OCI-LY7 (cell line): ENCODE results near the gene TXNRD1. TPM values are rescaled to one million over a fixed set of nuclear protein-coding genes. Genes with fewer than 3 reads are reported as not detected.

Experiments
- BruUV-seq: library from RNA; stranded (reverse); fragments of 400-500 nt; replicated peaks from 2 replicates; lab custom pipeline; 2021; lab: Mats Ljungman, UMichigan
- CTCF ChIA-PET: fragments of 300-600 bp; sonication (Branson Sonifier 250); formaldehyde crosslinking; loops from one replicate; lab custom pipeline; 2022; ENCODE audit warnings: antibody characterized with exemption; ENCODE audit not compliant: unreplicated experiment; lab: Charles Lee
- POLR2A ChIA-PET: fragments of 300-600 bp; sonication (Branson Sonifier 250); formaldehyde crosslinking; loops from one replicate; lab custom pipeline; 2022; ENCODE audit warnings: antibody characterized with exemption; lab: Charles Lee
- DNase-seq: peaks from one replicate; pipeline ENCODE4 v3.0.0-alpha.2; 2015; ENCODE audit warnings: low spot score
- H2AFZ ChIP-seq: fragments of 200-600 bp; sonication (generic), shearing (Covaris generic); 2 replicates; pipeline ENCODE4 v1.6.1; 2014; ENCODE audit warnings: mild to moderate bottlenecking, antibody characterized with exemption, low read length, moderate library complexity
- H3K27ac ChIP-seq: fragments of 200-600 bp; sonication (generic); 2 replicates; pipeline ENCODE4 v1.5.1; 2014; ENCODE audit warnings: mixed run types, low read depth, mild to moderate bottlenecking, moderate library complexity, low read length, inconsistent platforms; ENCODE audit not compliant: poor library complexity, severe bottlenecking
- H3K36me3 ChIP-seq: fragments of 200-600 bp; sonication (generic); 2 replicates; pipeline ENCODE4 v1.6.1; 2014; ENCODE audit warnings: mild to moderate bottlenecking, antibody characterized with exemption, low read length, moderate library complexity, mixed read lengths; ENCODE audit not compliant: insufficient read depth
- H3K4me1 ChIP-seq: fragments of 200-600 bp; sonication (generic); 2 replicates; pipeline ENCODE4 v1.5.1; 2014; ENCODE audit warnings: mild to moderate bottlenecking, low read length; ENCODE audit not compliant: insufficient read depth, poor library complexity, severe bottlenecking
- H3K4me2 ChIP-seq: fragments of 200-600 bp; sonication (generic); 2 replicates; pipeline ENCODE4 v1.6.1; 2014; ENCODE audit warnings: mild to moderate bottlenecking, low read length
- H3K4me3 ChIP-seq: fragments of 200-600 bp; sonication (generic); 2 replicates; pipeline ENCODE4 v1.5.1; 2014; ENCODE audit warnings: mild to moderate bottlenecking, low read depth, low read length; ENCODE audit not compliant: poor library complexity, severe bottlenecking
- H3K79me2 ChIP-seq: fragments of 200-600 bp; sonication (generic); 2 replicates; pipeline ENCODE4 v1.6.1; 2016; ENCODE audit warnings: low read depth, mild to moderate bottlenecking, low read length, moderate library complexity, mixed read lengths; ENCODE audit not compliant: insufficient read depth
- H3K9me2 ChIP-seq: fragments of 200-600 bp; sonication (generic); 2 replicates; pipeline ENCODE4 v1.6.1; 2016; ENCODE audit warnings: mild to moderate bottlenecking, low read length, mixed read lengths; ENCODE audit not compliant: insufficient read depth
- H3K9me3 ChIP-seq: fragments of 200-600 bp; sonication (generic); 2 replicates; pipeline ENCODE4 v1.6.1; 2014; ENCODE audit warnings: mild to moderate bottlenecking, mixed run types, low read length, mixed read lengths
- H4K20me1 ChIP-seq: fragments of 200-600 bp; sonication (generic); 2 replicates; pipeline ENCODE4 v1.6.1; 2014; ENCODE audit warnings: mild to moderate bottlenecking, antibody characterized with exemption, low read length, moderate library complexity, mixed read lengths; ENCODE audit not compliant: insufficient read depth
- EZH2phosphoT487 ChIP-seq: fragments of 200-600 bp; sonication (generic); IDR thresholded peaks from 2 replicates; pipeline ENCODE4 v1.6.1; 2018; ENCODE audit warnings: low read depth, borderline replicate concordance, mild to moderate bottlenecking, mixed run types, antibody characterized with exemption, low read length, moderate library complexity, mixed read lengths
- intact Hi-C: fragments of 100-400 bp; cut with micrococcal nuclease; formaldehyde crosslinking; loops from one replicate; pipeline ENCODE4 v1.10.0; 2022; ENCODE audit not compliant: unreplicated experiment
- total RNA-seq, 2 experiments: library from RNA; depleted of rRNA in 1 of 2; stranded (reverse); fragments of >200 nt in 1 of 2; shearing (Covaris generic) in 1 of 2; gene quantifications; 2 replicates each; pipeline ENCODE4 v1.2.3, GENCODE V29; 2014 to 2022
- TF ChIP-seq, protein P1 (sequence below): fragments of 200-600 bp; sonication (generic); conservative IDR thresholded peaks from 2 replicates; pipeline ENCODE4 v1.5.1; 2014; ENCODE audit warnings: mild to moderate bottlenecking, antibody characterized with exemption, low read length, moderate library complexity, mixed read lengths

The TXNRD1 gene
- total RNA-seq, 2 experiments from 2014 or later: 117 to 132 TPM

DNA sequence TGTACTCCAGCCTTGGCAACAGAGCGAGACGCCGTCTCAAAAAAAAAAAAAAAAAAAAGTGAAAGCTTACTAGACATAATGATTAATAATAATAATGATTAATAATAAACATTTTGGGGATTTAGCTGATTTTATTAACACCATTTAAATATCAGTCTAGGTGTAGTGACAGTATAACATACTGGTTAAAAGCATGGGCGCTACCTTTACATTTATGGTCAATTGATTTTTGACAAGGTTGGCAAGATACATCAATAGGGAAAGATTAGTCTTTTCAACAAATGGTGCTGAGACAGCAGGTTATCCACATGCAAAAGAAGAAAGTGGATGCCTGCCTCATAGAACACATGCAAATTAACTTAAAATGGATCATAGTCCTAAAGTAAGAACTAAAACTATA lies 34.3 kb downstream of the TXNRD1 start:
- no peak for TF ChIP-seq EZH2phosphoT487
- TF ChIP-seq, protein P1, sequence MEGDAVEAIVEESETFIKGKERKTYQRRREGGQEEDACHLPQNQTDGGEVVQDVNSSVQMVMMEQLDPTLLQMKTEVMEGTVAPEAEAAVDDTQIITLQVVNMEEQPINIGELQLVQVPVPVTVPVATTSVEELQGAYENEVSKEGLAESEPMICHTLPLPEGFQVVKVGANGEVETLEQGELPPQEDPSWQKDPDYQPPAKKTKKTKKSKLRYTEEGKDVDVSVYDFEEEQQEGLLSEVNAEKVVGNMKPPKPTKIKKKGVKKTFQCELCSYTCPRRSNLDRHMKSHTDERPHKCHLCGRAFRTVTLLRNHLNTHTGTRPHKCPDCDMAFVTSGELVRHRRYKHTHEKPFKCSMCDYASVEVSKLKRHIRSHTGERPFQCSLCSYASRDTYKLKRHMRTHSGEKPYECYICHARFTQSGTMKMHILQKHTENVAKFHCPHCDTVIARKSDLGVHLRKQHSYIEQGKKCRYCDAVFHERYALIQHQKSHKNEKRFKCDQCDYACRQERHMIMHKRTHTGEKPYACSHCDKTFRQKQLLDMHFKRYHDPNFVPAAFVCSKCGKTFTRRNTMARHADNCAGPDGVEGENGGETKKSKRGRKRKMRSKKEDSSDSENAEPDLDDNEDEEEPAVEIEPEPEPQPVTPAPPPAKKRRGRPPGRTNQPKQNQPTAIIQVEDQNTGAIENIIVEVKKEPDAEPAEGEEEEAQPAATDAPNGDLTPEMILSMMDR: no peak
- no peaks in the 10 kb centered on the region for H3K79me2 ChIP-seq
- CTCF ChIA-PET: no interaction called here
- H3K4me1 ChIP-seq: peaks cover 3% of the 10 kb centered on the region
- no peak overlapping the region for H2AFZ ChIP-seq
- POLR2A ChIA-PET: interaction anchor here (0.6 to 1.1 kb wide), 4 partner anchors 13 to 1093 kb away, joined by 3 to 4 read pairs (median 4); no protein-coding TSS in a partner anchor
- DNase-seq: no peak
- no TSS peak for BruUV-seq
- no peak overlapping the region for H3K4me2 ChIP-seq
- no peaks in the 10 kb centered on the region for H4K20me1 ChIP-seq
- H3K4me3 ChIP-seq: no peak overlapping the region
- intact Hi-C loops: no loop called here
- no peaks in the 10 kb centered on the region for H3K36me3 ChIP-seq
- H3K9me2 ChIP-seq: no peaks in the 10 kb centered on the region
- no peaks in the 10 kb centered on the region for H3K9me3 ChIP-seq
- no peak overlapping the region for H3K27ac ChIP-seq

DNA sequence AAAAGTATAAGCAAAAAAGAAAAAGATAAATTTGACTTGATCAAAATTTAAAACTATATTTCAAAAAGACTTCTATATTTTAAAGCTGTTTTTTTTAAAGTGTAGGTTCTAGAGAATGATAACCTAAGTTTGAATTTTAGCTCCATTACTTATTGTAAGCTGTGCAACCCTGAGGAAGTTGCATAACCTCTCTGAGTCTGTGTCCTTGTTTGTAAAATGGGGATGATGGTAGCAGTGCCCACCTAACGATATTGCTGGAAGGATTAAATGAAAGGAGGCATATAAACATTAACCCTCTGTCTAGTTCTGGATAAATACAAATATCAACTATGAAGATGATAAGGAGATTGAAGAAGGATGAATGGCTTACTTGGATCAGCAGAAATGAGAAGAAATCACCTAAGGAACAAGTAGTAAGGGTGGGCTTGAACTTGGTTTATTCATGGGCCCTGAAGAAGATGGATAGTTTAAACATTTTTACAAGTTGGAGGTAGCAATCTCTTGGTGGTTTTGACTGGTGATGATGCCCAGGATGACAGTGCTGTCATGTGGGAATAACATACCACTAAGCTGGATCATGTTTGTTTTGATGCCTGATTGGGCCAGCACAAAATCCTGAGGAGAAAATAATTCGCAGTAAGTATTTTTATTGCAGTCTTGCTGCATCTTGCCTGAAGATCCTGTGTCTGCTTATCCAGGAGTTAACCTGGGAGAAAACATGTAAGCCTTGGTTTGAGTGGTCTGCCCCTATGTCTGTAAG lies 35.0 kb downstream of the TXNRD1 start:
- TF ChIP-seq, protein P1: no peak
- TF ChIP-seq EZH2phosphoT487: no peak
- intact Hi-C loops: no loop called here
- CTCF ChIA-PET: no interaction called here

DNA sequence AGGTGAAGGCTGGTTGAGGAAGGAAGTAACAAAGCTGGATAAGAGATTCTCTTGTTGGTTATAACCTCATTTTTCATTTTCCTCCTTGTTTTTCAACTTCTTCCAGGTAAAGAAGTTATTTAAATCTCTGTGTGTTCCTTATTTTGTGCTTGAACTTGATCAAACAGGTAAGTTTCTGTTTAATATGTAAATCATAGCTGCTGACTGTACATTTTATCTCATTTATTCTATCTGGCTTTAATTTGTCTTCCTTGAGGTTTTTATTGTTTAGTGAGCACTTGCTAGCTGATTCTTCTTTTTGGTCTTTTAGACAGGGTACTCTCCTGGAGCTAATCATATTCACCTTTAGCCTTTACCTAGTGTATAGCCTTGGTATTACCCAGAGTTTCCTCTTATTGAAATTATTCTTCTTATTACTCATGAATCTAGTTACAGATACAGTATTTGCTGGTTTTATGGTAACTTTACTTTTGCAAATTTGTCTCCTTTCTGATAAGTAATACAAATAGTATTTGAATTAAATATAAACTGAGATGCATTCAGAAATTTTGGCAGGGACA lies 42.4 kb downstream of the TXNRD1 start:
- no peak overlapping the region for H2AFZ ChIP-seq
- CTCF ChIA-PET: no interaction called here
- POLR2A ChIA-PET: no interaction called here

More for the DNA sequence above, 35.0 kb downstream of the TXNRD1 start:
- DNase-seq: no peak
- H3K4me2 ChIP-seq: no peak overlapping the region
- no peaks in the 10 kb centered on the region for H3K9me3 ChIP-seq
- H2AFZ ChIP-seq: no peak overlapping the region
- POLR2A ChIA-PET: interaction anchor here (0.6 to 1.1 kb wide), 3 partner anchors 14 to 1094 kb away, joined by 3 to 4 read pairs (median 3); no protein-coding TSS in a partner anchor
- no peaks in the 10 kb centered on the region for H3K9me2 ChIP-seq
- peaks cover 3% of the 10 kb centered on the region for H3K4me1 ChIP-seq
- no peaks in the 10 kb centered on the region for H4K20me1 ChIP-seq
- no peaks in the 10 kb centered on the region for H3K36me3 ChIP-seq
- H3K4me3 ChIP-seq: no peak overlapping the region
- no peak overlapping the region for H3K27ac ChIP-seq
- no TSS peak for BruUV-seq
- H3K79me2 ChIP-seq: no peaks in the 10 kb centered on the region

More for the DNA sequence above, 42.4 kb downstream of the TXNRD1 start:
- no peaks in the 10 kb centered on the region for H3K36me3 ChIP-seq
- H3K4me3 ChIP-seq: no peak overlapping the region
- TF ChIP-seq EZH2phosphoT487: no peak
- TF ChIP-seq, protein P1: no peak
- intact Hi-C loops: no loop called here
- BruUV-seq: no TSS peak
- H4K20me1 ChIP-seq: no peaks in the 10 kb centered on the region
- H3K9me2 ChIP-seq: no peaks in the 10 kb centered on the region
- peaks cover 3% of the 10 kb centered on the region for H3K4me1 ChIP-seq
- H3K79me2 ChIP-seq: no peaks in the 10 kb centered on the region
- no peak overlapping the region for H3K4me2 ChIP-seq
- no peak overlapping the region for H3K27ac ChIP-seq
- DNase-seq: no peak
- no peaks in the 10 kb centered on the region for H3K9me3 ChIP-seq
